Esophagus squamous epithelium (tissue), 4 donors: ENCODE measurements around the gene FAM241A.

Experiments used
- CTCF ChIP-seq, 6 experiments: fragments of 450-650 bp in 4 of 6; fragments of 200-600 bp in 2 of 6; sonication (generic) in 2 of 6; IDR thresholded peaks; one replicate each; pipeline ENCODE4 v1.5.1; 2016 to 2019; ENCODE audit warnings: antibody characterized with exemption in 6 of 6, mild to moderate bottlenecking in 4 of 6, moderate library complexity in 4 of 6
- POLR2A ChIP-seq, 4 donors: fragments of 450-650 bp; IDR thresholded peaks; one replicate each; pipeline ENCODE4 v1.6.1; 2017; ENCODE audit warnings: antibody characterized with exemption in 4 of 4, mild to moderate bottlenecking in 4 of 4, moderate library complexity in 3 of 4

DNA sequence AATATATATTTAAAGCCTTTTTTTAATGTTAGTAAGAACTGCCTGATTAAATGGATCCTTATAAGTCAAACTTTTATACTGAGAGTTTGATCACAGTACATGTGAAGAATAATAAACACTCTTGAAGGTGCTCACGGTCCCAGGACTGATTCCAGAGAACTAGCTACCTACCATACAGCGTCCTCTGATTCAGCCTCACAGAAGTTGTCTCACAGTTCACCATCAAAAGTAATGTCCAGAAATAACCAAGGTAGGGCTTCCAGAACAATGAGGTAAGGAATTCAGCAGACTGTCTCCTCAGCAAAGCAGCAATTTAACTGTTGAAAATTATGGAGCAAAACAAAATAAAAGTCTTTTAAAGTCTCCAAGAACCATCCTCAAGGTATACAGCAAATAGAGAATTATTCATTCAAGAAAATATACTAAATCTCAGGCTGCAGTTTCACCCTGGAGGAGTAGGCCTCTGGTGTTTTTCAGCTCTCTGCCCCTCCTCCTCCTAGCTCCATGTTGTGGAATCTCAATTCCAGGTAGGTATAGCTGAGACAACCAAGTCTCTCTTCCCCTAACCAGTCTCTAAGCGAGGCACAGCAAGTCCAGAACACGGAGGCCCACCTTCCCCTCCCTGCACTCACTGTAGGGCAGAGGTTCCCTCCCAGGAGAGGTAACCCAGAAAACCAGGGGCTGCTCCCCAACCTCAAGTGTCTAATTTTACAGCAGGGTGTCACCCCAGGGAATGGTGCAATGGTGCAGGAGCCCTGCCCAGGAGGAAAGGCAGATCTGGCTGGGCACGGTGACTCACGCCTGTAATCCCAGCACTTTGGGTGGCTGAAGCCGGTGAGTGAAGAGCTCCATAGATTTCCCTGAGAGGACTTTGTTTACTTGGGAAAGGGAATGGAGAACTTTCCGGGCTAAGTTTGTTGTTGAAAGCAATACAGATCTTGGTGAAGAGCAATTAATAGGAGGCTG is 28.6 kb downstream of the FAM241A start:
- TF ChIP-seq CTCF (IDR thresholded peaks at IDR 0.05) (no peak), POLR2A (IDR thresholded peaks at IDR 0.05) (no peak)
